ENCODE results near the gene GTF2E1. TPM values are rescaled to one million over a fixed set of nuclear protein-coding genes. Genes with fewer than 3 reads are reported as not detected.
"Not testable (repeated sequence)": the region's sequence is repeated elsewhere in the genome, so short reads cannot be mapped to it uniquely, and the experiment has no call there.

The GTF2E1 gene
- total and polyA plus RNA-seq, 9 donors = 4.5 to 20.3 (median 11.7) TPM

GRCh38 chr3:120705884-120706582 lies 36.5 kb upstream of the GTF2E1 start:
- 92 to 95% (median 94%) methylated on average over 5 of the region's 5 CpGs for WGBS, 3 donors
- DNase-seq = no peak
- intact Hi-C loops (cut with DNase I) = no loop called here

GRCh38 chr3:120706950-120707349 lies 35.6 kb upstream of the GTF2E1 start:
- Histone ChIP-seq H3K27me3 (no peaks in the 10 kb centered on the region), H3K27ac (no peak overlapping the region), H3K9me3 (peaks cover 0 to 4% of the 10 kb centered on the region in 2 donors), H3K4me3 (no peak overlapping the region), H3K4me1 (ENCODE audit: insufficient read depth) (no peaks in the 10 kb centered on the region), H3K36me3 (no peaks in the 10 kb centered on the region)
- TF ChIP-seq CTCF (IDR thresholded peaks at IDR 0.05) (no peak), POLR2A (IDR thresholded peaks at IDR 0.05) (no peak), EP300 (IDR thresholded peaks at IDR 0.05) (no peak)
- DNase-seq = no peak
- intact Hi-C loops (cut with DNase I) = no loop called here

More at GRCh38 chr3:120705884-120706582, 36.5 kb upstream of the GTF2E1 start:
- Histone ChIP-seq H3K27me3 (no peaks in the 10 kb centered on the region), H3K36me3 (no peaks in the 10 kb centered on the region), H3K27ac (no peak overlapping the region), H3K4me3 (no peak overlapping the region), H3K9me3 (peaks cover 0 to 4% of the 10 kb centered on the region in 2 donors), H3K4me1 (ENCODE audit: insufficient read depth) (no peaks in the 10 kb centered on the region)
- TF ChIP-seq EP300 (IDR thresholded peaks at IDR 0.05) = no peak
- no peak for TF ChIP-seq CTCF (IDR thresholded peaks at IDR 0.05)
- no peak for TF ChIP-seq POLR2A (IDR thresholded peaks at IDR 0.05)

DNA sequence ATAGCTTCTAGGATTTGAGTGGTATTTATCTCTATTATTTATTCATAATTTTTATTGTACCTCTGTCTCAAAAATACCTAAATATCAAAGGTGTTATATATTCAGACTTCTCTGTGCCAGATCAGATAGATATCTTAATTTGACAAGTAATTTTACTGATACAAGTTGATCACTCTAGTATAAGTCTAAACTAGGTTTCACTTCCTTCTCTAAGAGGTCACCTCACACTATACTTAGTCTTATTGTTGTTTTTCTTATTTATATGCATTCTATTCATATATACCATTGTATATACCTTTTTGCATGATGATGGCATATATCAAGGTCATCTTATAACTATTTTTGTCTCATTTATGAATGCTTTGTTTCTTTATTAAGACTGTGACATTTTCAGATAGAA lies 34.1 kb upstream of the GTF2E1 start:
- no peaks in the 10 kb centered on the region for H3K36me3 ChIP-seq
- DNase-seq = no peak
- H3K4me1 ChIP-seq (ENCODE audit: insufficient read depth) = no peaks in the 10 kb centered on the region
- intact Hi-C loops (cut with DNase I) = no loop called here
- no peak for TF ChIP-seq POLR2A (IDR thresholded peaks at IDR 0.05)
- H3K9me3 ChIP-seq = no peaks in the 10 kb centered on the region
- H3K27me3 ChIP-seq = no peaks in the 10 kb centered on the region
- H3K4me3 ChIP-seq = no peak overlapping the region
- H3K27ac ChIP-seq = no peak overlapping the region

DNA sequence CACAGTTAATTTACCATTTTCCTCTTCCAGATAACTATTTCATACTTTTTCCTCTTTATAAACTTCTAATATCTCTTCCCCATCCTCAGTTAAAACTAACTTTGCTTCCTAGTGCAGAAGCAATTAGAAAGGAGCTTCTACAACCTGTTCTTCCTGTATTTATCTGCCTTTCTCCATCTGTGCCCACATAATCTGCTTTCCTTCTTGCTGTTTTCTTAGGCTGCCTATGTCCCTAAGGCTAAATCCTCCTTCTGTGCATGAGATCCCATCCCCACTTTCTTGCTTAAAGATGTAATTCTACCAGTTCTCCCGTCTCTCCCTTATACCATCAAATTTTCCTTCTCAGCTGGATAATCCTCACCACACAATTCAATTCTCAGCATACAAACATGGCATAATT lies 32.2 kb upstream of the GTF2E1 start:
- H3K4me3 ChIP-seq = no peak overlapping the region
- H3K27ac ChIP-seq = no peak overlapping the region
- no peaks in the 10 kb centered on the region for H3K27me3 ChIP-seq
- TF ChIP-seq EP300 (IDR thresholded peaks at IDR 0.05) (no peak), CTCF (IDR thresholded peaks at IDR 0.05) (no peak), POLR2A (IDR thresholded peaks at IDR 0.05) (no peak)
- H3K9me3 ChIP-seq = no peaks in the 10 kb centered on the region
- H3K36me3 ChIP-seq = no peaks in the 10 kb centered on the region
- DNase-seq = no peak
- H3K4me1 ChIP-seq (ENCODE audit: insufficient read depth) = no peaks in the 10 kb centered on the region
- intact Hi-C loops (cut with DNase I) = no loop called here
- 95 to 100% (median 97%) methylated on average over 1 of the region's 1 CpG for WGBS, 3 donors

GRCh38 chr3:120713262-120713661 lies 29.3 kb upstream of the GTF2E1 start:
- H3K36me3 ChIP-seq = no peaks in the 10 kb centered on the region
- H3K9me3 ChIP-seq = no peaks in the 10 kb centered on the region
- no peaks in the 10 kb centered on the region for H3K4me1 ChIP-seq (ENCODE audit: insufficient read depth)
- H3K27me3 ChIP-seq = no peaks in the 10 kb centered on the region
- intact Hi-C loops (cut with DNase I) = no loop called here
- no peak for TF ChIP-seq EP300 (IDR thresholded peaks at IDR 0.05)
- TF ChIP-seq POLR2A (IDR thresholded peaks at IDR 0.05) = no peak
- no peak overlapping the region for H3K27ac ChIP-seq
- no peak for DNase-seq
- no peak overlapping the region for H3K4me3 ChIP-seq

DNA sequence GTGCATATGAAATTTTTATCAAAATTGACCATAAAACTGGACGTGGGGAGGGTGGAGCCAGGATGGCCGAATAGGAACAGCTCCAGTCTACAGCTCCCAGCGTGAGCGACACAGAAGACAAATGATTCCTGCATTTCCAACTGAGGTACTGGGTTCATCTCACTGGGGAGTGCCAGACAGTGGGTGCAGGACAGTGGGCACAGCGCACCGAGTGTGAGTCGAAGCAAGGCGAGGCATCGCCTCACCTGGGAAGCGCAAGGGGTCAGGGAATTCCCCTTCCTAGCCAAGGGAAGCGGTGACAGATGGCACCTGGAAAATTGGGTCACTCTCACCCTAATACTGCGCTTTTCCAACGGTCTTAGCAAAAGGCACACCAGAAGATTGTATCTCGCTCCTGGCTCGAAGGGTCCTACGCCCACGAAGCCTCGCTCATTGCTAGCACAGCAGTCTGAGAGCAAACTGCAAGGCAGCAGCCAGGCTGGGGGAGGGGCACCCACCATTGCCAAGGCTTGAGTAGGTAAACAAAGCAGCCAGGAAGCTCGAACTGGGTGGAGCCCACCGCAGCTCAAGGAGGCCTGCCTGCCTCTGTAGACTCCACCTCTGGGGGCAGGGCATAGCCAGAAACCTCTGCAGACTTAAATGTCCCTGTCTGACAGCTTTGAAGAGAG lies 23.2 kb upstream of the GTF2E1 start:
- H3K27ac ChIP-seq; H3K9me3 ChIP-seq; H3K4me3 ChIP-seq; intact Hi-C loops (cut with DNase I); H3K27me3 ChIP-seq; H3K4me1 ChIP-seq (ENCODE audit: insufficient read depth); H3K36me3 ChIP-seq: not testable (repeated sequence)
- WGBS, 3 donors = 58 to 79% (median 71%) methylated on average over 20 of the region's 20 CpGs
- peak; percentile 23 to 49 (median 31) for DNase-seq

Data from ovary (tissue), 9 donors.